ENCODE results near the gene LSM2. TPM values are rescaled to one million over a fixed set of nuclear protein-coding genes. Genes with fewer than 3 reads are reported as not detected.
"Not testable (repeated sequence)": the region's sequence is repeated elsewhere in the genome, so short reads cannot be mapped to it uniquely, and the experiment has no call there.

The LSM2 gene
- total RNA-seq, 1 experiment from 2014 or later, result 72.6 TPM

GRCh38 chr6:31820399-31820798, 13.6 kb upstream of the LSM2 start:
- Histone ChIP-seq H3K4me1 (replicated peaks) (peaks cover 42% of the 10 kb centered on the region), H3K36me3 (peaks cover 13% of the 10 kb centered on the region)
- H3K27ac ChIP-seq; H3K4me3 ChIP-seq; H3K9me3 ChIP-seq (replicated peaks); DNase-seq (ENCODE audit: low read depth in 1 of 2, low spot score in 2 of 2); H3K27me3 ChIP-seq (replicated peaks): not testable (repeated sequence)

- H3K9me3 ChIP-seq (replicated peaks), result no peaks in the 10 kb centered on the region
- no peak overlapping the region for H3K4me3 ChIP-seq
- H3K36me3 ChIP-seq, result peaks cover 13% of the 10 kb centered on the region
- no peak for DNase-seq (ENCODE audit: low read depth in 1 of 2, low spot score in 2 of 2)
- peaks cover 42% of the 10 kb centered on the region for H3K4me1 ChIP-seq (replicated peaks)
- no peak overlapping the region for H3K27ac ChIP-seq
- H3K27me3 ChIP-seq (replicated peaks), result no peaks in the 10 kb centered on the region
Measured at GRCh38 chr6:31819871-31820299, 13.1 kb upstream of the LSM2 start.

GRCh38 chr6:31817929-31818511, 11.3 kb upstream of the LSM2 start:
- DNase-seq (ENCODE audit: low read depth in 1 of 2, low spot score in 2 of 2); H3K9me3 ChIP-seq (replicated peaks); H3K27me3 ChIP-seq (replicated peaks); H3K27ac ChIP-seq: not testable (repeated sequence)
- peak overlapping the region; percentile 6; the same call in 1 of the 2 replicates for H3K4me3 ChIP-seq
- H3K36me3 ChIP-seq, result peaks cover 13% of the 10 kb centered on the region
- peaks cover 49% of the 10 kb centered on the region for H3K4me1 ChIP-seq (replicated peaks)

- Histone ChIP-seq H3K4me3 (peak overlapping the region; percentile 6; the same call in 1 of the 2 replicates), H3K4me1 (replicated peaks) (peaks cover 42% of the 10 kb centered on the region), H3K36me3 (peaks cover 13% of the 10 kb centered on the region)
- not testable (repeated sequence) for DNase-seq (ENCODE audit: low read depth in 1 of 2, low spot score in 2 of 2); H3K27ac ChIP-seq; H3K27me3 ChIP-seq (replicated peaks); H3K9me3 ChIP-seq (replicated peaks)
Measured at GRCh38 chr6:31817133-31817928, 10.6 kb upstream of the LSM2 start.

GRCh38 chr6:31815025-31815838, 8.5 kb upstream of the LSM2 start, which contains the start of the genes HSPA1A and HSPA1L:
Gene HSPA1A (plus strand): TSS chr6:31815543. CDS start chr6:31815757, 214 bp downstream.
Gene HSPA1L (minus strand): TSS chr6:31815283. CDS start chr6:31811972, 3,311 bp downstream.
- Histone ChIP-seq H3K27me3 (replicated peaks) (no peaks in the 10 kb centered on the region), H3K4me1 (replicated peaks) (peaks cover 31% of the 10 kb centered on the region), H3K27ac (peak within 1 kb of the TSS; percentile 89), H3K9me3 (replicated peaks) (no peaks in the 10 kb centered on the region), H3K4me3 (peak within 1 kb of the TSS; percentile 45), H3K36me3 (peaks cover 13% of the 10 kb centered on the region)
- peak; percentile 90 to 96 for DNase-seq (ENCODE audit: low read depth in 1 of 2, low spot score in 2 of 2)

GRCh38 chr6:31814677-31815024, 7.9 kb upstream of the LSM2 start:
- H3K27me3 ChIP-seq (replicated peaks), result no peaks in the 10 kb centered on the region
- no peaks in the 10 kb centered on the region for H3K9me3 ChIP-seq (replicated peaks)
- H3K4me1 ChIP-seq (replicated peaks), result peaks cover 31% of the 10 kb centered on the region
- peak overlapping the region; percentile 45 for H3K4me3 ChIP-seq
- H3K27ac ChIP-seq, result peak overlapping the region; percentile 89
- peak; percentile 81 to 96 for DNase-seq (ENCODE audit: low read depth in 1 of 2, low spot score in 2 of 2)
- H3K36me3 ChIP-seq, result peaks cover 9% of the 10 kb centered on the region

GRCh38 chr6:31813465-31813849, 6.7 kb upstream of the LSM2 start:
- no peak overlapping the region for H3K4me3 ChIP-seq
- H3K27ac ChIP-seq, result no peak overlapping the region

GRCh38 chr6:31811645-31812044, 4.9 kb upstream of the LSM2 start:
- DNase-seq (ENCODE audit: low read depth in 1 of 2, low spot score in 2 of 2), result no peak
- H3K4me3 ChIP-seq, result no peak overlapping the region
- no peaks in the 10 kb centered on the region for H3K36me3 ChIP-seq
- peaks cover 16% of the 10 kb centered on the region for H3K4me1 ChIP-seq (replicated peaks)
- H3K9me3 ChIP-seq (replicated peaks), result no peaks in the 10 kb centered on the region
- no peaks in the 10 kb centered on the region for H3K27me3 ChIP-seq (replicated peaks)
- no peak overlapping the region for H3K27ac ChIP-seq

More at GRCh38 chr6:31813465-31813849, 6.7 kb upstream of the LSM2 start:
- Histone ChIP-seq H3K9me3 (replicated peaks) (no peaks in the 10 kb centered on the region), H3K36me3 (peaks cover under 1% of the 10 kb centered on the region), H3K27me3 (replicated peaks) (no peaks in the 10 kb centered on the region), H3K4me1 (replicated peaks) (peaks cover 23% of the 10 kb centered on the region)
- DNase-seq (ENCODE audit: low read depth in 1 of 2, low spot score in 2 of 2), result no peak

- H3K4me3 ChIP-seq; H3K27ac ChIP-seq; H3K4me1 ChIP-seq (replicated peaks); H3K9me3 ChIP-seq (replicated peaks); H3K27me3 ChIP-seq (replicated peaks); H3K36me3 ChIP-seq; DNase-seq (ENCODE audit: low read depth in 1 of 2, low spot score in 2 of 2): not testable (repeated sequence)
Measured at GRCh38 chr6:31808599-31808998, 1.8 kb upstream of the LSM2 start.

- peak overlapping the region; percentile 59 for H3K4me3 ChIP-seq
- no peak for DNase-seq (ENCODE audit: low read depth in 1 of 2, low spot score in 2 of 2)
- no peaks in the 10 kb centered on the region for H3K9me3 ChIP-seq (replicated peaks)
- peak overlapping the region; percentile 41 for H3K27ac ChIP-seq
- peaks cover 13% of the 10 kb centered on the region for H3K36me3 ChIP-seq
- H3K4me1 ChIP-seq (replicated peaks), result peaks cover 7% of the 10 kb centered on the region; the same call in 1 of the 2 replicates
- H3K27me3 ChIP-seq (replicated peaks), result no peaks in the 10 kb centered on the region
Measured at GRCh38 chr6:31805939-31806469, 762 bp downstream of the LSM2 start.

GRCh38 chr6:31801031-31801927, 5.5 kb downstream of the LSM2 start:
- peaks cover 16% of the 10 kb centered on the region for H3K36me3 ChIP-seq
- not testable (repeated sequence) for H3K4me3 ChIP-seq; H3K27ac ChIP-seq; H3K4me1 ChIP-seq (replicated peaks); H3K27me3 ChIP-seq (replicated peaks); H3K9me3 ChIP-seq (replicated peaks); DNase-seq (ENCODE audit: low read depth in 1 of 2, low spot score in 2 of 2)

- H3K27me3 ChIP-seq (replicated peaks), result no peaks in the 10 kb centered on the region
- DNase-seq (ENCODE audit: low read depth in 1 of 2, low spot score in 2 of 2), result no peak
- H3K9me3 ChIP-seq (replicated peaks), result 0 out of 2 replicates have a peak, but pooled peaks cover 3% of the 10 kb centered on the region
- no peak overlapping the region for H3K4me3 ChIP-seq
- H3K36me3 ChIP-seq, result peaks cover 25% of the 10 kb centered on the region
- peaks cover 13% of the 10 kb centered on the region for H3K4me1 ChIP-seq (replicated peaks)
- H3K27ac ChIP-seq, result no peak overlapping the region
Measured at GRCh38 chr6:31799781-31800180, 7.0 kb downstream of the LSM2 start.

- Histone ChIP-seq H3K27ac (no peak overlapping the region), H3K4me1 (replicated peaks) (peaks cover 26% of the 10 kb centered on the region), H3K9me3 (replicated peaks) (0 out of 2 replicates have a peak, but pooled peaks cover 3% of the 10 kb centered on the region), H3K4me3 (no peak overlapping the region), H3K27me3 (replicated peaks) (no peaks in the 10 kb centered on the region), H3K36me3 (peaks cover 33% of the 10 kb centered on the region)
- no peak for DNase-seq (ENCODE audit: low read depth in 1 of 2, low spot score in 2 of 2)
Measured at GRCh38 chr6:31797588-31797987, 9.2 kb downstream of the LSM2 start.
